GM12875 (cell line): ENCODE data around the gene ZNF10.

Source experiments
- H3K4me3 ChIP-seq: one replicate; pipeline ENCODE4 v1.5.1; 2011; ENCODE audit warnings: low read depth, low read length, control low read depth
- TF ChIP-seq, protein P1 (sequence below): IDR thresholded peaks from 2 replicates; pipeline ENCODE4 v1.5.1; 2011; ENCODE audit warnings: low read depth, mild to moderate bottlenecking, control low read depth, inconsistent platforms, low read length, moderate library complexity, borderline replicate concordance; ENCODE audit not compliant: insufficient read depth

ZNF10 gene

DNA sequence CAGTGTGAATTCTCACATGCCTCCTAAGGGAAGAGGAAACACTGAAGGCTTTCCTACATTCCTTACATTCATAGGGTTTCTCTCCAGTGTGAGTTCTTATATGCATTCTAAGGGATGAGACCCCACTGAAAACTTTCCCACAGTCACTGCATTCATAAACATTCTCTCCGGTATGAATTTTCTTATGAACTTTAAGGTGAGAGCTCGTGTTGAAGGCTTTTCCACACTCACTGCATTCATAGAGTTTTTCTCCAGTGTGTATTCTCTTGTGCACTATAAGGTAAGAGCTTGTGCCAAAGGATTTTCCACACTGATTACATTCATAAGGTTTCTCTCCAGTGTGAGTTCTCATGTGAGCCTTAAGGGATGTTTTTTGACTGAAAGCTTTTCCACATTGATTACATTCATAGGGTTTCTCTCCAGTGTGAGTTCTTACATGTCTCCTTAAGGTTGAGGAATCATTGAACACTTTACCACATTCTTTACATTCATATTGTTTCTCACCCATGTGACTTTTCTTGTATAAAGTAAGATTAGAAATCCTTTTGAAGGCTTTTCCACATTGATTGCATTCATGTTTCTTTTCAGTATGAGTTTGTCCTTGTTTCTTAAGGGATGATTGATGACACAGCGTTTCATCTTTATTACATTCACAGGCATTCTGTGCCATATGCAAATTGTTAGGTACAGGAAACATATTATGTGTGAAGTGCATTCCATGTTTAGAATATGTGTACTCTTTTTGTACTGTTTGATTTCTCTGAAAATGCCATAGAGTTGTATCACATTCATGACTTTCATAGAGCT is 9.8 kb upstream of the ZNF10 start:
- TF ChIP-seq, protein P1, sequence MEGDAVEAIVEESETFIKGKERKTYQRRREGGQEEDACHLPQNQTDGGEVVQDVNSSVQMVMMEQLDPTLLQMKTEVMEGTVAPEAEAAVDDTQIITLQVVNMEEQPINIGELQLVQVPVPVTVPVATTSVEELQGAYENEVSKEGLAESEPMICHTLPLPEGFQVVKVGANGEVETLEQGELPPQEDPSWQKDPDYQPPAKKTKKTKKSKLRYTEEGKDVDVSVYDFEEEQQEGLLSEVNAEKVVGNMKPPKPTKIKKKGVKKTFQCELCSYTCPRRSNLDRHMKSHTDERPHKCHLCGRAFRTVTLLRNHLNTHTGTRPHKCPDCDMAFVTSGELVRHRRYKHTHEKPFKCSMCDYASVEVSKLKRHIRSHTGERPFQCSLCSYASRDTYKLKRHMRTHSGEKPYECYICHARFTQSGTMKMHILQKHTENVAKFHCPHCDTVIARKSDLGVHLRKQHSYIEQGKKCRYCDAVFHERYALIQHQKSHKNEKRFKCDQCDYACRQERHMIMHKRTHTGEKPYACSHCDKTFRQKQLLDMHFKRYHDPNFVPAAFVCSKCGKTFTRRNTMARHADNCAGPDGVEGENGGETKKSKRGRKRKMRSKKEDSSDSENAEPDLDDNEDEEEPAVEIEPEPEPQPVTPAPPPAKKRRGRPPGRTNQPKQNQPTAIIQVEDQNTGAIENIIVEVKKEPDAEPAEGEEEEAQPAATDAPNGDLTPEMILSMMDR: no peak
- H3K4me3 ChIP-seq: no peak overlapping the region

DNA sequence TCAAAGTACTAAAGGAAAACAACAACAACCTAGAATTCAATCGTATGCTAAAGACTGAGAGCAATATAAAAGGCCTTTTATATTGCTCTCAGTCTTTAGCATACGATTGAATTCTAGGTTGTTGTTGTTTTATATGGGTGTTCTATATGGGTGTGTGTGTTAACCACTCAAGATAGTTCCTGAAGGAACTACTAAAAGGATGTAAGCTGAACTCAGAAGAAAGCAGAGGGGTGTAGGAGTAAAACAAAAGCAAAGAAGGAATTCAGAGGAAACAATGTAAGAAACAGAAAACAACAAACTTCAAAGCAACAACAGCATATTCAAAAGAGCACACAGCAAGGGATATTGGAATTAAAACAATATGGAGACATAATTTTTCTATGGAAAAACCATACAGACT is 5.8 kb upstream of the ZNF10 start:
- TF ChIP-seq, protein P1: no peak

DNA sequence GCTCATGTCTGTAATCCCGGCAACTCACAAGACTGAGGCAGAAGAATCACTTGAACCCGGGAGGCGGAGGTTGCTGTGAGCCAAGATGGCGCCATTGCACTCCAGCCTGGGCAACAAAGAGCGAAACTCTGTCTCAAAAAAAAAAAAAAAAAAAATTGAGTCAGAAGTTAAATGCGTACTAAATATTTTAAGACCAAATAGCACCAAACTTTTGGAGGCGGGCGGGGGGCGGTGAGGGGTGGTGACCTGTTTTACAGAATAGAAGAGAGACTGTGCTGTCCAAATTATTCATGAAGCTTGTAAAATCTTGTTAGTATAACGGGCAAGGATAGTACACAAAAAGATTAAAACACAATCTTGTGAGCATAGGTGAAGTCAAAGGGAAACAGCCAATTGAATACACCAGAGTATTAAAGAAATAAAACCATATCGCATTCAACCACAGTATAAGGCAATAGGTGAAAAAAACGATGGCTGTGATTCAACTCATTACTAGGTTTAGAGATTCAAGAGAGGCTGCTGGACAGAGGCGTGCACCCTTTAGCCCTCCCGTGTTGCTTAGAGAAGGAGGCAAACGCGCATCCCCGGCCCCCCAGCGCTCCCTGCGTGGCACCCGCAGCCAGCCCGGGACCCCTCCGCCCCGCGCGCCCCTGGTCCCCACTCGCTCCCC is 924 bp upstream of the ZNF10 start:
- TF ChIP-seq, protein P1: no peak
- peak overlapping the region; percentile 81 for H3K4me3 ChIP-seq

More for the DNA sequence above, 5.8 kb upstream of the ZNF10 start:
- no peak overlapping the region for H3K4me3 ChIP-seq

DNA sequence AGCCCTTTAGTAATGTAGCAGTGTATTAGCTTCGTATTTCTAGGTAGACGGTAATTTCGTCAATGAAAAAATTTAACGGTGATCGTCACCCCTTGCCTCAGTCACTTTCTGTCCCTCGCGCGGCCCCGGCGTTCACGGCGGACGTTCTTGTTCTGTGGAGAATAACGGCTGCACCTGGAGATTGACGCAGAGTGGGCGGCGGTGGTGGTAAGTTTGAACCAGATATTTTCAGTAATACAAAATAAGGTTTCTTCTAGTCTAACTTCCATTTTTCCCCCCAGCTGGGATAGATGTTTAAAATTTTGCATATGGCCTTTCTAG is 341 bp downstream of the ZNF10 start:
- TF ChIP-seq, protein P1: no peak
- peak overlapping the region; percentile 81 for H3K4me3 ChIP-seq

DNA sequence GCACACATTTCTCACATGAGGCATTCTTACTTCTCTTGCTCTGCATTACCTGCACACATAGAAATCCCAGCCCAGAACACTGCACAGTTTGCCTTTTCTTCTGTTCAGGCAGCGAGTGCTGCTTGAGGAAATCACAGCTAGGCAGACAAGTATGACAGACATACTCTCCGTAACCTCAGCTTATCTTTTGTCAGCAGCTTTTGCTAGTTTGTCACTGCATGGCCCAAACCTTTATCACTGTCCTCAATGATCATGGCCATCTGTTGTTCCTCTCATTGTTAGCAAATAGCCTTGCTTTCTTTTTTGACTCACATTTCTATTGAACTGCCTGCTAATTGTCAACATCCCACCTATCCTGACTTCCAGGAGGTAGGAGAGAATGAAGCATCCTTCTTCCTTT is 5.3 kb downstream of the ZNF10 start:
- no peak overlapping the region for H3K4me3 ChIP-seq
- TF ChIP-seq, protein P1: no peak

DNA sequence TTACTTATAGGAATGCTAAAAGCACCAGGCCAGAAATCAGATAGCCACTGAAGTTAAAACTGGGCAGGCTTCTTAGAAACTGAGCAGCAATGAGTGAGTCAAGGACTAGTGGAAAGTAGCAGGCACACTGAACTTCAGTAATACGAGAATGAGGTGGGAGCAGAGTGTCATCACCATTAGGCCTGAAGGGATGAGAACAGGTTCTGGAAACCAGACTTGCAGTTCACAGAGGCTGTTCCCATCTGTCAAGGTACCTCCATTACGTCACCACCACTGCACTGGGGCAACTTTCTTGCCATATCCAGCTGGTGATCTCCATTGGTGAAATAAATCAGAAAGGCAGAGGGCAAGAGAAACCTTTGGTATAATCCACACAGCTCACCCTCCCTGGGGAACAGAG is 15.6 kb downstream of the ZNF10 start:
- H3K4me3 ChIP-seq: no peak overlapping the region
- TF ChIP-seq, protein P1: no peak

DNA sequence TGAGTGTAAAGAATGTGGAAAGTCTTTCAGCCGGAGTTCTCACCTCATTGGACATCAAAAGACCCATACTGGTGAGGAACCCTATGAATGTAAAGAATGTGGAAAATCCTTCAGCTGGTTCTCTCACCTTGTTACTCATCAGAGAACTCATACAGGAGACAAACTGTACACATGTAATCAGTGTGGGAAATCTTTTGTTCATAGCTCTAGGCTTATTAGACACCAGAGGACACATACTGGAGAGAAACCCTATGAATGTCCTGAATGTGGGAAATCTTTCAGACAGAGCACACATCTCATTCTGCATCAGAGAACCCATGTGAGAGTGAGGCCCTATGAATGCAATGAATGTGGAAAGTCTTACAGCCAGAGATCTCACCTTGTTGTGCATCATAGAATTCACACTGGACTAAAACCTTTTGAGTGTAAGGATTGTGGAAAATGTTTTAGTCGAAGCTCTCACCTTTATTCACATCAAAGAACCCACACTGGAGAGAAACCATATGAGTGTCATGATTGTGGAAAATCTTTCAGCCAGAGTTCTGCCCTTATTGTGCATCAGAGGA is 25.8 kb downstream of the ZNF10 start:
- H3K4me3 ChIP-seq: no peak overlapping the region
- TF ChIP-seq, protein P1: no peak
